GM12878 (cell line): ENCODE measurements around the gene PRKG1. TPM values are rescaled to one million over a fixed set of nuclear protein-coding genes. Genes with fewer than 3 reads are reported as not detected.
"Not testable (repeated sequence)": the region's sequence is repeated elsewhere in the genome, so short reads cannot be mapped to it uniquely, and the experiment has no call there.

ENCODE experiments used
- ATAC-seq: fragments of 200-7000 bp; cut with Tn5 transposase; 3 replicates; pipeline ENCODE4 v1.9.1; 2020; ENCODE audit warnings: mild to moderate bottlenecking, moderate library complexity
- BruUV-seq: library from RNA; stranded (reverse); fragments of 400-500 nt; replicated peaks from 2 replicates; lab custom pipeline; 2021; lab: Mats Ljungman, UMichigan
- CTCF ChIA-PET: fragments of 300-600 bp; sonication (Branson Sonifier 250); formaldehyde crosslinking; extraction: SDS; loops from one replicate; lab custom pipeline; 2021; ENCODE audit warnings: inconsistent platforms; lab: Yijun Ruan, JAX
- POLR2A ChIA-PET: fragments of 350-600 bp; formaldehyde crosslinking; extraction: SDS; loops from one replicate; lab custom pipeline; 2021; ENCODE audit warnings: inconsistent platforms; lab: Charles Lee
- RAD21 ChIA-PET: fragments of 300-600 bp; sonication (Branson Sonifier 250); formaldehyde crosslinking; loops from one replicate; lab custom pipeline; 2023; ENCODE audit warnings: antibody characterized with exemption; ENCODE audit not compliant: unreplicated experiment; lab: Charles Lee
- SMC1A ChIA-PET: fragments of 300-600 bp; sonication (Branson Sonifier 250); formaldehyde crosslinking; loops from one replicate; lab custom pipeline; 2023; ENCODE audit not compliant: unreplicated experiment, uncharacterized antibody; lab: Charles Lee
- DNase-seq: peaks from one replicate; pipeline ENCODE4 v3.0.0-alpha.2; 2011; ENCODE audit warnings: low read depth, low spot score
- FAIRE-seq: peaks from 3 replicates; lab custom pipeline; 2011; peaks lifted over from hg19 to GRCh38; lab: Jason Lieb, UNC
- H2AFZ ChIP-seq: 2 replicates; pipeline ENCODE4 v1.6.0; 2011; ENCODE audit warnings: low read depth, low read length, control low read depth; ENCODE audit not compliant: control insufficient read depth
- H3K27ac ChIP-seq: 2 replicates; pipeline ENCODE4 v1.5.1; 2011; ENCODE audit warnings: control low read depth; ENCODE audit not compliant: control insufficient read depth, insufficient read depth
- H3K27me3 ChIP-seq, 2 experiments: replicated peaks in 1 of 2; 2 replicates each; pipeline versions ENCODE4 v1.6.0 to v1.6.1; 2011; ENCODE audit warnings: low read length in 1 of 2; ENCODE audit not compliant: control insufficient read depth in 2 of 2, insufficient read depth in 2 of 2
- H3K36me3 ChIP-seq, 2 experiments: 2 replicates each; pipeline ENCODE4 v1.5.1; 2011; ENCODE audit warnings: low read length in 1 of 2; ENCODE audit not compliant: control insufficient read depth in 2 of 2, insufficient read depth in 2 of 2
- H3K4me1 ChIP-seq: 2 replicates; pipeline ENCODE4 v1.6.1; 2011; ENCODE audit warnings: mild to moderate bottlenecking, low read length, moderate library complexity, mixed read lengths; ENCODE audit not compliant: control insufficient read depth, insufficient read depth
- H3K4me2 ChIP-seq: 2 replicates; pipeline ENCODE4 v1.6.0; 2011; ENCODE audit warnings: control low read depth; ENCODE audit not compliant: control insufficient read depth, insufficient read depth
- H3K4me3 ChIP-seq: fragments of 200-600 bp; sonication (generic); 2 replicates; pipeline ENCODE4 v1.5.1; 2016
- H3K79me2 ChIP-seq: 2 replicates; pipeline ENCODE4 v1.6.0; 2011; ENCODE audit warnings: low read length; ENCODE audit not compliant: control insufficient read depth, insufficient read depth
- H3K9ac ChIP-seq: 2 replicates; pipeline ENCODE4 v1.8.0; 2011; ENCODE audit warnings: low read length, control low read depth, mixed read lengths; ENCODE audit not compliant: control insufficient read depth, insufficient read depth
- H3K9me3 ChIP-seq: replicated peaks from 3 replicates; pipeline ENCODE4 v1.5.1; 2011; ENCODE audit warnings: mild to moderate bottlenecking, low read length; ENCODE audit not compliant: control insufficient read depth, insufficient read depth
- H4K20me1 ChIP-seq: 2 replicates; pipeline ENCODE4 v1.6.0; 2011; ENCODE audit not compliant: control insufficient read depth, insufficient read depth
- ATF7 ChIP-seq: fragments of 450-650 bp; IDR thresholded peaks from 2 replicates; pipeline ENCODE4 v1.6.1; 2016; ENCODE audit warnings: low read depth, mild to moderate bottlenecking
- CBX5 ChIP-seq: sonication (generic); IDR thresholded peaks from 2 replicates; pipeline ENCODE4 v1.6.1; 2016; ENCODE audit warnings: low read depth, moderate library complexity, mild to moderate bottlenecking, inconsistent platforms
- EGR1 ChIP-seq, 2 experiments: IDR thresholded peaks; 1 replicate in 1 of 2; 2 replicates in 1 of 2; pipeline ENCODE4 v1.6.1; 2011 to 2012; ENCODE audit warnings: low read depth in 2 of 2, low read length in 2 of 2, borderline replicate concordance in 1 of 2, mild to moderate bottlenecking in 1 of 2, moderate library complexity in 1 of 2
- KDM1A ChIP-seq: fragments of 200-600 bp; sonication (generic); IDR thresholded peaks from 2 replicates; pipeline ENCODE4 v1.6.1; 2016; ENCODE audit warnings: borderline replicate concordance
- MLLT1 ChIP-seq: fragments of 450-650 bp; IDR thresholded peaks from 2 replicates; pipeline ENCODE4 v1.6.1; 2016; ENCODE audit warnings: mild to moderate bottlenecking
- NR2C2 ChIP-seq: IDR thresholded peaks from 2 replicates; pipeline ENCODE4 v1.6.1; 2011; ENCODE audit warnings: borderline replicate concordance, low read depth; ENCODE audit not compliant: control insufficient read depth, insufficient read length
- NRF1 ChIP-seq: conservative IDR thresholded peaks from 2 replicates; pipeline ENCODE4 v1.6.1; 2011; ENCODE audit warnings: mild to moderate bottlenecking, low read depth, low read length, improper control_type of control experiment
- POLR2AphosphoS5 ChIP-seq: IDR thresholded peaks from 2 replicates; pipeline ENCODE4 v1.6.1; 2011; ENCODE audit warnings: mild to moderate bottlenecking, low read length, inconsistent platforms
- RUNX3 ChIP-seq: IDR thresholded peaks from 2 replicates; pipeline ENCODE4 v1.6.1; 2012; ENCODE audit warnings: low read length, inconsistent platforms
- WGBS: methylation state at CpG from one replicate; pipeline ENCODE4 v1.1.6; 2016; ENCODE audit warnings: low lambda C conversion rate; ENCODE audit not compliant: insufficient replicate concordance, insufficient coverage; ENCODE audit errors: missing lambda C conversion rate; 5-methylcytosine and 5-hydroxymethylcytosine counted together
- in situ Hi-C: fragments of 300-500 bp; cut with MboI; formaldehyde crosslinking; loops from 9 replicates; pipeline ENCODE4 v1.14.3; 2018; ENCODE audit warnings: mixed read lengths
- intact Hi-C: fragments of 100-400 bp; cut with micrococcal nuclease; formaldehyde crosslinking; loops from one replicate; pipeline ENCODE4 v1.14.2; 2022; ENCODE audit not compliant: unreplicated experiment
- polyA plus RNA-seq, 11 experiments: library from polyadenylated mRNA; depleted of rRNA in 4 of 11; unstranded in 6 of 11; stranded (reverse) in 5 of 11; fragments of >200 nt; fragmentation: Nextera tagmentation in 4 of 11; fragmentation: Illumina TruSeq in 1 of 11; extraction: Ambion mirVana in 4 of 11; extraction: Trizol in 1 of 11; gene quantifications; 1 replicate in 1 of 11; 2 replicates in 10 of 11; pipeline versions ENCODE4 v1.2.1 to v1.2.3, GENCODE V29; 2011 to 2016; ENCODE audit warnings: inconsistent platforms in 2 of 11, missing spikeins in 2 of 11, low read depth in 1 of 11
- total RNA-seq, 4 experiments: library from RNA; depleted of rRNA in 3 of 4; stranded (reverse); fragments of >200 nt in 3 of 4; fragmentation: Illumina TruSeq in 1 of 4; extraction: Trizol in 1 of 4; gene quantifications; 2 replicates each; pipeline versions ENCODE4 v1.2.1 to v1.2.3, GENCODE V29; 2013 to 2021
- TF ChIP-seq, protein P1 (sequence below): fragments of 450-650 bp; IDR thresholded peaks from 2 replicates; pipeline ENCODE4 v1.6.1; 2014; ENCODE audit warnings: mild to moderate bottlenecking
- TF ChIP-seq, protein P2 (sequence below): fragments of 150-350 bp; IDR thresholded peaks from 2 replicates; pipeline ENCODE4 v1.6.1; 2016; ENCODE audit warnings: low read depth, low read length

Gene PRKG1
- total and polyA plus RNA-seq, 10 of the 15 experiments (the other 5 are each of a cell fraction or from before 2014, with no cell fraction given) = 0.04 to 0.05 TPM; not detected in 8

GRCh38 chr10:51281387-51281786 is 207.1 kb downstream of the PRKG1 start:
- BruUV-seq, RAD21 ChIA-PET, H3K9ac ChIP-seq, H3K4me2 ChIP-seq, intact Hi-C loops, DNase-seq, ATAC-seq, H3K36me3 ChIP-seq, SMC1A ChIA-PET, CTCF ChIA-PET, H3K4me1 ChIP-seq, H4K20me1 ChIP-seq, H3K4me3 ChIP-seq, H3K27ac ChIP-seq, H3K9me3 ChIP-seq, H3K27me3 ChIP-seq, POLR2A ChIA-PET, H3K79me2 ChIP-seq, FAIRE-seq, H2AFZ ChIP-seq, in situ Hi-C loops: not testable (repeated sequence)
- 0% methylated on average over 5 of the region's 5 CpGs for WGBS

DNA sequence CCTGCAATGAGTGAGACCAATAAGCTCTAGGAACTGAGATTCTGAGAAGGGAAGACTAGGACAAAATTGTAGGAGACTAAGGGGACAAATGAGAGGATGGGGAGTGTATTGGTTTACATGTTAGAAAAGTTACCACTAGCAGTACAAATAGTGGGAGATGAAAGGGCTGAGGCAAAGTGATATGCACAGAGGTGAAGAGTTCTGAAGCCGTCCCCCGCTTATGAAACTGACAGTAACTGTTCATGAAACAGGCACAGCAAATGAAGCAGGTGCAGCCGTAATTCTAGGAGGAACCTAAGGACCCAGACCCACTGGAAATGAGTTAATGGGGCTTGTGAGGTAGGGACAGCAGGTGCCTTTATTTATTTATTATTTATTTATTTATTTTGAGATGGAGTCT is 211.3 kb downstream of the PRKG1 start:
- H3K4me1 ChIP-seq = no peaks in the 10 kb centered on the region
- no peaks in the 10 kb centered on the region for H4K20me1 ChIP-seq
- POLR2A ChIA-PET = no interaction called here
- no peak for DNase-seq
- SMC1A ChIA-PET = no interaction called here
- in situ Hi-C loops = no loop called here
- RAD21 ChIA-PET = no interaction called here
- ATAC-seq = no peak
- H3K27me3 ChIP-seq = no peaks in the 10 kb centered on the region
- no peaks in the 10 kb centered on the region for H3K79me2 ChIP-seq
- H3K4me2 ChIP-seq = no peak overlapping the region
- CTCF ChIA-PET = no interaction called here
- no peaks in the 10 kb centered on the region for H3K9me3 ChIP-seq
- no peak overlapping the region for H3K27ac ChIP-seq
- FAIRE-seq = no peak
- H3K36me3 ChIP-seq = no peaks in the 10 kb centered on the region
- H3K9ac ChIP-seq = no peak overlapping the region
- 58% methylated on average over 3 of the region's 3 CpGs for WGBS
- no TSS peak for BruUV-seq
- intact Hi-C loops = no loop called here
- H2AFZ ChIP-seq = no peak overlapping the region
- H3K4me3 ChIP-seq = no peak overlapping the region
- TF ChIP-seq, protein P1, sequence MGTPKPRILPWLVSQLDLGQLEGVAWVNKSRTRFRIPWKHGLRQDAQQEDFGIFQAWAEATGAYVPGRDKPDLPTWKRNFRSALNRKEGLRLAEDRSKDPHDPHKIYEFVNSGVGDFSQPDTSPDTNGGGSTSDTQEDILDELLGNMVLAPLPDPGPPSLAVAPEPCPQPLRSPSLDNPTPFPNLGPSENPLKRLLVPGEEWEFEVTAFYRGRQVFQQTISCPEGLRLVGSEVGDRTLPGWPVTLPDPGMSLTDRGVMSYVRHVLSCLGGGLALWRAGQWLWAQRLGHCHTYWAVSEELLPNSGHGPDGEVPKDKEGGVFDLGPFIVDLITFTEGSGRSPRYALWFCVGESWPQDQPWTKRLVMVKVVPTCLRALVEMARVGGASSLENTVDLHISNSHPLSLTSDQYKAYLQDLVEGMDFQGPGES = no peak
- no peak for TF ChIP-seq POLR2AphosphoS5
- no peak for TF ChIP-seq MLLT1
- no peak for TF ChIP-seq KDM1A
- no peak for TF ChIP-seq EGR1 (IDR thresholded peaks at IDR 0.05; ENCODE audit: borderline replicate concordance in 1 of 2, low read depth in 2 of 2, low read length in 2 of 2)
- no peak for TF ChIP-seq RUNX3
- TF ChIP-seq NR2C2 = no peak
- no peak for TF ChIP-seq CBX5
- TF ChIP-seq ATF7 = no peak
- TF ChIP-seq NRF1 = no peak
- TF ChIP-seq, protein P2, sequence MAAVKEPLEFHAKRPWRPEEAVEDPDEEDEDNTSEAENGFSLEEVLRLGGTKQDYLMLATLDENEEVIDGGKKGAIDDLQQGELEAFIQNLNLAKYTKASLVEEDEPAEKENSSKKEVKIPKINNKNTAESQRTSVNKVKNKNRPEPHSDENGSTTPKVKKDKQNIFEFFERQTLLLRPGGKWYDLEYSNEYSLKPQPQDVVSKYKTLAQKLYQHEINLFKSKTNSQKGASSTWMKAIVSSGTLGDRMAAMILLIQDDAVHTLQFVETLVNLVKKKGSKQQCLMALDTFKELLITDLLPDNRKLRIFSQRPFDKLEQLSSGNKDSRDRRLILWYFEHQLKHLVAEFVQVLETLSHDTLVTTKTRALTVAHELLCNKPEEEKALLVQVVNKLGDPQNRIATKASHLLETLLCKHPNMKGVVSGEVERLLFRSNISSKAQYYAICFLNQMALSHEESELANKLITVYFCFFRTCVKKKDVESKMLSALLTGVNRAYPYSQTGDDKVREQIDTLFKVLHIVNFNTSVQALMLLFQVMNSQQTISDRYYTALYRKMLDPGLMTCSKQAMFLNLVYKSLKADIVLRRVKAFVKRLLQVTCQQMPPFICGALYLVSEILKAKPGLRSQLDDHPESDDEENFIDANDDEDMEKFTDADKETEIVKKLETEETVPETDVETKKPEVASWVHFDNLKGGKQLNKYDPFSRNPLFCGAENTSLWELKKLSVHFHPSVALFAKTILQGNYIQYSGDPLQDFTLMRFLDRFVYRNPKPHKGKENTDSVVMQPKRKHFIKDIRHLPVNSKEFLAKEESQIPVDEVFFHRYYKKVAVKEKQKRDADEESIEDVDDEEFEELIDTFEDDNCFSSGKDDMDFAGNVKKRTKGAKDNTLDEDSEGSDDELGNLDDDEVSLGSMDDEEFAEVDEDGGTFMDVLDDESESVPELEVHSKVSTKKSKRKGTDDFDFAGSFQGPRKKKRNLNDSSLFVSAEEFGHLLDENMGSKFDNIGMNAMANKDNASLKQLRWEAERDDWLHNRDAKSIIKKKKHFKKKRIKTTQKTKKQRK = no peak
